Heart left ventricle (tissue), 13 donors: ENCODE results near the gene MAS1L.

ENCODE experiments used
- POLR2A ChIP-seq, 2 donors: fragments of 450-650 bp; IDR thresholded peaks; one replicate each; pipeline ENCODE4 v1.6.1; 2017; ENCODE audit warnings: antibody characterized with exemption in 2 of 2, mild to moderate bottlenecking in 2 of 2, moderate library complexity in 2 of 2
- TF ChIP-seq, protein P1 (sequence below), 12 donors: fragments of 200-600 bp; sonication (generic) in 4 of 12; IDR thresholded peaks; one replicate each; pipeline versions ENCODE4 v1.5.0 to v1.8.0; 2018 to 2022; ENCODE audit warnings: antibody characterized with exemption in 12 of 12, mild to moderate bottlenecking in 5 of 12
- donor health status: ischemic (EF 13 %, LVEDD 7.1; RV severe dilation, severe dysfunction).
- donor health status: DM: no; HTN: yes; CAD: no.
- donor health status: DM: no; HTN: no; CAD: no.
- donor health status: ischemic (EF 25% LVEDD 6.9; RV normal size, moderate dysfunction).
- donor health status: ischemic (EF 25% LVEDD 5.7; RV mildly dilated, moderate dysfunction).
- donor health status: ischemic (EF 35%, LVEDD 5.7; RV mildly dilated, moderate dysfunction).
- donor health status: nonischemic (EF 11% LVEDD 7.7; RV severe dilation, severe dysfunction).
- donor health status: DM: yes; HTN: yes; CAD: no.
- donor health status: PGD.
- donor health status: ischemic (EF 29% LVEDD 5.4; RV normal size, mild dysfunction).
- donor health status: nonischemic (EF 23%, LVEDD 6.1; RV moderate dilation, normal function).

DNA sequence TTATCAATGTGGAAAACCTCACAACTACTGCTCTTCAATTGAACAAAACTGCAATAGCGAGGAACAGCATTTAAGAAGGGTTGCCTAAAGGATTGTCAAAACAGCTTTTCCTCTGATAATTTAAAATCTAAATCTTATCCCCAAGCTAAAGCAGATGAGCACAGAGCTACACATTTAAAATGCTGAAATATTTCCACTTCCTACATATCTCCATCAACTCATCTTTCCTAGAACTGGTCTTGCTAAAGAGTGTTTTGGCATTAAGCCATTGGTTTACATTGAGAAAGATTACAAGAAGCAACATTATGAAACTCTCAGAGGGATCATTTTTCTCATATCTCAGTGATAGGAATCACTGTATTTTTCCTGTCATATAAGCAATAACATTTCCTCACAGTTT is 45.0 kb downstream of the MAS1L start:
- TF ChIP-seq, protein P1, sequence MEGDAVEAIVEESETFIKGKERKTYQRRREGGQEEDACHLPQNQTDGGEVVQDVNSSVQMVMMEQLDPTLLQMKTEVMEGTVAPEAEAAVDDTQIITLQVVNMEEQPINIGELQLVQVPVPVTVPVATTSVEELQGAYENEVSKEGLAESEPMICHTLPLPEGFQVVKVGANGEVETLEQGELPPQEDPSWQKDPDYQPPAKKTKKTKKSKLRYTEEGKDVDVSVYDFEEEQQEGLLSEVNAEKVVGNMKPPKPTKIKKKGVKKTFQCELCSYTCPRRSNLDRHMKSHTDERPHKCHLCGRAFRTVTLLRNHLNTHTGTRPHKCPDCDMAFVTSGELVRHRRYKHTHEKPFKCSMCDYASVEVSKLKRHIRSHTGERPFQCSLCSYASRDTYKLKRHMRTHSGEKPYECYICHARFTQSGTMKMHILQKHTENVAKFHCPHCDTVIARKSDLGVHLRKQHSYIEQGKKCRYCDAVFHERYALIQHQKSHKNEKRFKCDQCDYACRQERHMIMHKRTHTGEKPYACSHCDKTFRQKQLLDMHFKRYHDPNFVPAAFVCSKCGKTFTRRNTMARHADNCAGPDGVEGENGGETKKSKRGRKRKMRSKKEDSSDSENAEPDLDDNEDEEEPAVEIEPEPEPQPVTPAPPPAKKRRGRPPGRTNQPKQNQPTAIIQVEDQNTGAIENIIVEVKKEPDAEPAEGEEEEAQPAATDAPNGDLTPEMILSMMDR (IDR thresholded peaks at IDR 0.05) = no peak
- no peak for TF ChIP-seq POLR2A (IDR thresholded peaks at IDR 0.05)
